AG20443 (cell line): ENCODE measurements around the gene BTBD19.
"Not testable (repeated sequence)": the region's sequence is repeated elsewhere in the genome, so short reads cannot be mapped to it uniquely, and the experiment has no call there.

Experiments used
- DNase-seq: peaks from one replicate; pipeline ENCODE4 v3.0.0; 2012; ENCODE audit warnings: low spot score, mixed read lengths

The BTBD19 gene

DNA sequence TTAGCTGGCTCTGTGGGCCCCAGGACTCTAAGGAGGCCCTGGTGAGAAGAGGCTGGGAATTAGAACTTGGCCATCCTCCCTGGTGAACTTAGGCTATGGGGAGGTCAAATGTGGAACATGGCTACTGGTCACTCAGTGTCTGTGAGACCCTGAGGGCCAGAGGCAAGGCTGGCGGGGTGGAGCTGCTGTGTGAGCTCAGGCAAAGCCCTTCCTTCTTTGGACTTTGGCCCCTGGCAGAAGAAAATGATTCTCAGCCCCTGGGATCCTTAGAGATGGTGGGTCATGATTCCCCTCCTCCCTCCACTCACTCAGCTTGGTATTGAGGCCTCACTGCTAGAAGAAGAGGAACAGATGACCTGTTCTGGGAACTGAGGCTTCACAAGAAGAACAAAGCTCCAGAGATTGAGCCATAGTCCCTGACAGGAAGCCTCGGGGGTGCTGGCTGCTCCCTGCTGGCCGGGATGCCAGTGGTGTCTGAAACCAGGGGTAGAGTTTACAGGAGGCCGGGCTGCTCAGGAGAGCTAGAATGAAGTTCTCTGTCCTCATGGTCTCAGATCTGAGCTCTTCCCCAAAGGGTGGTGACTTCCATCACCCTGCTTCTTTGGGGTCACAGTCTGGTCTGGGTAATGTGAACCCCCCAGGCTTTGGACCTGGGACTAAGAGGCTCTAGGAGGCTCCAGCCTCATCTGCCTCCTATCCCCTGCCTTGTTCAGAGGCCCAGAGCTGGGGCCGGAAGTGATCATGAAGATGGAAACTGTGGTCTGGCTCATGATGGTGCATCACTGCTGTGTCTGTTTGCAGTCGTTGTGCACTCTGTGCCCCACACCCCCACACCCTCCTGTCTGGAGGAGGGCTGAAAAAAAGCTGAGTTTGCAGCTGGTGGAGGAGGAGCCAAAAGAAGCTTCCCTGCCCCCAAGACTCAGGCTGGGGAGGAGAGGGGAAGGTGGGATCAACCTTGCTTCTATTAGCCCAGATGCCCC lies 905 bp downstream of the BTBD19 start:
- peak; percentile 50 for DNase-seq

- peak; percentile 11 for DNase-seq
These were observed 1.9 kb downstream of the BTBD19 start for GRCh38 chr1:44810101-44810761.

- DNase-seq = not testable (repeated sequence)
These were observed 2.4 kb downstream of the BTBD19 start for GRCh38 chr1:44810762-44811105.

GRCh38 chr1:44811234-44811633 lies 2.9 kb downstream of the BTBD19 start:
- no peak for DNase-seq

DNA sequence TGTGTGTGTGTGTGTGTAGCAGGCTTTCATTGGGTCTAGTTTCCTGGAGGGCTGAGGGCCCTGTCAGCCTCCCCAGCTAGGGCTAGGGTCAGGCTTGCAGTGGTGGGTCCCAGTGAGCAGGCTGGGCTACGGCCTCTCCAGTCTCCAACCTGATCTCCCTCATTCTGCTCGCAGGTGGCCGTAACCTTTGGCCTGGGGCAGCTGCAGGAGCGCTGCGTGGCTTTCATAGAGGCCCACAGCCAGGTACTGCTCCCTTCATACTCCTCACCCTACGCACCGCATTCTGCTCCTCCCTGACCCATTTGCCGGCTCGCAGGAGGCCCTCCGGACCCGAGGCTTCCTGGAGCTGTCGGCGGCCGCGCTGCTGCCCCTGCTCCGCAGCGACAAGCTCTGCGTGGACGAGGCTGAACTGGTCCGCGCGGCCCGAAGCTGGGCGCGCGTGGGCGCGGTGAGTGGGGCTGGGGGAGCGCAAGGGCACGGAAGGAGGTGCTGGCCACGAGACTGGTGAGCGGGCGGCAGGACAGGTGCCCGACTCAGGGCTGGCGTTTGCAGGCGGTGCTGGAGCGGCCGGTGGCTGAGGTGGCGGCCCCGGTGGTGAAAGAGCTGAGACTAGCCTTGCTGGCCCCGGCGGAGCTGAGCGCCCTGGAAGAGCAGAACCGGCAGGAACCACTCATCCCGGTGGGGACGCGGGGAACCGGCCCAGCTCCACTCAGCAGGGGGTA lies 4.7 kb downstream of the BTBD19 start:
- DNase-seq = no peak

GRCh38 chr1:44815926-44816325 lies 7.6 kb downstream of the BTBD19 start:
- DNase-seq = not testable (repeated sequence)

GRCh38 chr1:44817307-44817706 lies 9.0 kb downstream of the BTBD19 start:
- DNase-seq = no peak

DNA sequence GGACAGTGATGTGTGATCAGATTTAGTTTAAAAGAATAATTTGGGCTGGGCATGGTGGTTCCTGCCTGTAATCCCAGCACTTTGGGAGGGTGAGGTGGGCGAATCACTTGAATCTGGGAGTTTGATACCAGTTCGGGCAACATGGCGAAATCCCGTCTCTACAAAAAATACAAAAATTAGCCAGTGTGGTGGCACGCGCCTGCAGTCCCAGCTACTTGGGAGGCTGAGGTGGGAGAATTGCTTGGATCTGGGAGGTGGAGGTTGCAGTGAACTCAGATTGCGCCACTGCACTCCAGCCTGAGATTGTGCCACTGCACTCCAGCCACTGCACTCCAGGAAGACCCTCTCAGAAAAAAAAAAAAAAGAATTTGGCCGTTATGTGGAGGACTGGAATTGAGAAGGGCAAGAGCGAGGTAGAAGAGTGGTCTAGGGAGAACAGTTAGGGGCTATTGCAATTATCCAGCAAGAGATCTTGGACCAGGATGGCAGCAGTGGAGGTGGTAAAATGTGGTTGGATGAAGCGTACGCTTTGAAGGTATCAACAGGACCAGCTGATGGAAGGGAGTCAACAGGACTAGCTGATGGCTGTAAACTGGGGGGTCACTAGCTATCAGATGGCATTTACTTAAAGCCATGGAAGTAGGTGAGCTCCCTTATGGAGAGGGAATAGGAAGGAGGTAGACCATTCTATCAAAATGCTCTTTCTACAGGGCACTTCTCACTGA lies 9.6 kb downstream of the BTBD19 start:
- DNase-seq = no peak

- no peak for DNase-seq
These were observed 10.9 kb downstream of the BTBD19 start for GRCh38 chr1:44819196-44819607.

GRCh38 chr1:44819608-44820327 lies 11.4 kb downstream of the BTBD19 start:
- peak; percentile 85 for DNase-seq

GRCh38 chr1:44820328-44821239 lies 12.3 kb downstream of the BTBD19 start:
- DNase-seq = no peak

GRCh38 chr1:44821240-44821715 lies 13.0 kb downstream of the BTBD19 start:
- DNase-seq = no peak

DNA sequence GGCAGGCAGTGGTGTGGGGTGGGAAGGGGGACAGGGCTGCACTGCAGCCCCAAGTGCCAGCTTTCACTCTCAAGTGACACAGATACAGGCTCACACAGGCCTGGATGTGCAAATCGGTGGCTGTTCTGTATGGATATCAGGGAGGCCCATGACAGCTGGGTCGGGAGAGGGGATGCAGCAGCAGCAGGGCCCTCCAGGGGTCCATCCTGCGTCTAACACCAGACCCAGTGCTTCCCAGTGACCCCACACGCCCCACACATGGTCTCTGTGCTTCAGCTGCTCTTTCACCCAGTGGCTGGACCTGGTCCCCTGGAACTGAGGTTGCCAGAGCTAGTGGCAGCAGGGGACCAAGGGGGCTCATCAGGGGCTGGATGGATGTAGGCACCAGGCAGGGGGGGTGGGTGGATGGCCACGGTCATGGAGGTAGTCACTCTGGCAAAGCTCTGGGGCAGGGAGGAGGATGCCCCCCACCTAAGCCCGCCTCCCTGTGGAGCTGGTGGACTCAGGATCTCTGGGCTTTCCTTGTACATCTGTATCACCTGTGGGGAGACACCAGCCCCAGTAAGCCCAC lies 13.9 kb downstream of the BTBD19 start:
- DNase-seq = no peak

- peak; percentile 17 for DNase-seq
These were observed 14.7 kb downstream of the BTBD19 start for GRCh38 chr1:44822981-44823451.

DNA sequence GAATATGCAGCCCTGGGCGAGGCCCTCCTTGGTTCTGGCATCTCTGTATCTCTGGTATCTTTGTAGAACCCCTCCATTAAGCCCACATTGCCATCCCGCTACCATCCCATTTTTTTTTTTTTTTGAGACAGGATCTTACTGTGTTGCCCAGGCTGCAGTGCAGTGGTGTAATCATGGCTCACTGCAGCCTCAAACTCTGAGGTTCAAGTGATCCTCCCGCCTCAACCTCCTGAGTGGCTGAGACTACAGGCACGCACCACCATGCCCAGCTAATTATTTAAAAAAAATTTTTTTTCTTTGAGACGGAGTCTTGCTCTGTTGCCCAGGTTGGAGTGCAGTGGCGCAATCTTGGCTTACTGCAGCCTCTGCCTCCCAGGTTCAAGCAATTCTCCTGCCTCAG lies 16.1 kb downstream of the BTBD19 start:
- DNase-seq = not testable (repeated sequence)

DNA sequence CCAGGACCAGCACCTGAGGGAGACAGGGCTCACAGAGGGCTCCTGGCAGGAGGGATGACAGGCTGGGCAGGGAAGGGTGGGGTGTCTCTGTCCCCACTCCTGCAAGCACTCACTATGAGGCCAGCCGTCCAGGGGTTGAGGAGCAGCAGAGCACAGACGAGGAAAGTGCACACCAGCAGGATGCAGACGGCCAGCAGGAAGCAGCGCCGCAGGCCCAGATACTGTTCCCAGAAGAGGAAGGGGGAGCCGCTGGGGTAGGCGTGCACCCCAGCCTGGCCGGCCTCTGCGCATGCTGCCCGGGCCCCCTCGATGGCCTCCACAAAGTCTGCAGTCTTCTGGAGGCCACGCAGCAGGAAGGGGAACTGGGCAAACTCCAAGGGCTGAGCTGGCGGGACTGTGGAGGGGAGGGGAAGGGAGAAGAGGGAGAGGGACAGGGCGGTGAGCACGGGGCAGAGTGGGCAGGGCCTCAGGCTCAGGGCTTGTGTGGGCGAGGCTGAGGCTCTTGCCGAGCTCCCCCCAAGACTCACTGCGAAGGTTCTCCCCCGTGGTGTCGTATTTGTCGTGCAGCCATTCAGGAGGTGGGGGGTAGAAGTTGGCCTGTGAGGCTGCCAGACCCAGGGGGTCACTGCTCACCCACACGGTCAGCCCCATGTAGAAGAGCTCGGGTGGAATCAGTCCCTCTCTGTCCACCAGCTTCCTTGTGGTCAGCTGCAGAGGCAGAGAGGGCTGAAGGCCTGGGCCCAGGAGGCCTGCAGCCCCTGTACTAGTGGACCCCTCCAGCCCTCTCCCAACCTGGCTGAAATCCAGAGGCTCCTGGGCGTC lies 18.3 kb downstream of the BTBD19 start:
- peak; percentile 17 for DNase-seq

DNA sequence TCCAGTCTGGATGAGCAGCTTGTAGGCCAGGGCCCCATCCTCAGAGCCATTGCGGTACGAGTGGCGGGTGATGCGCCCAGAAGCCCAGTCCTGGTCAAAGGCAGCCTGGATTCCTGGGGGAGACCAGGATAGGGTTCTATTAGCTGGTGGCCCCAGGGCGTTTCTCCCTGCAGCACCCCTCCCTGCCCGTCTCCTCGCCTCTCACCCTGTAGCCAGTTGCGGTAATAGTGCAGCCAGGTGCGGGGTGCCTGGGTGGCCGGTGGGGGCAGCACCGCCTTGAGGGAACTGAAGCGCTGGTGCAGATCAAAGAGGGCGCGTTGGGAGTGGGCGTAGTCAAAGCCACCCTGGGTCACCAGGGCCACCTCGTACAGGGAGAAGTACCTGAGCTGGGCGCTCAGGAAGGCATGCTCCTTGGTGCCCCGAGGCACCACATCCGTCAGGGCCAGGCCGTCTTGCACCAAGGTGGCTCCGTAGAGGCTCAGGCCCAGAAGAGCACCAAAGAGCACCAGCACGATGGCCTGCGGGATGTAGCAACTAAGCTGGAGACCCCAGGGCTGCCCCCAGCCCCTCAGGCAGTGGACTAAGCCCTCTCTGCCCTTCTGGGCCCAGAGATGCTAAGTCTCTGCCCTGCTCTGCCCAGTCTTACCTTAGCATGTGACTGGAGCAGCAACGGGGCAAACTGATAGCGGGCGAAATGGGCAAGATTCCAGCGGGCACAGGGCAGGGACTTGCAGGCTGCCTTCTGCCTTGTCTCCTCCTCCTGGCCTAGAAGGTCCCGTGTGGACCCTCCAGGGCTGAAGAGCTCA lies 19.1 kb downstream of the BTBD19 start:
- DNase-seq = no peak
